Measurements from ENCODE around the gene C9orf85.

GRCh38 chr9:71968541-71969090 lies 57.2 kb downstream of the C9orf85 start:
- TF ChIP-seq CTCF (IDR thresholded peaks at IDR 0.05; ENCODE audit: poor library complexity, severe bottlenecking) (no peak), POLR2AphosphoS5 (IDR thresholded peaks at IDR 0.05) (no peak), TAF1 (IDR thresholded peaks at IDR 0.05; ENCODE audit: low read depth) (no peak), MXI1 (conservative IDR thresholded peaks at IDR 0.05; ENCODE audit: poor library complexity, severe bottlenecking) (no peak), EP300 (conservative IDR thresholded peaks at IDR 0.05; ENCODE audit: poor library complexity, severe bottlenecking) (no peak)

Measured in neural cell (in vitro differentiated cells).